Thyroid gland (tissue), 4 donors: ENCODE data around the gene ATP4B. TPM values are rescaled to one million over a fixed set of nuclear protein-coding genes. Genes with fewer than 3 reads are reported as not detected.
A peak's percentile ranks its signal among the peaks of the same experiment; 100 is the strongest.

Experiments
- DNase-seq, 2 donors: peaks; one replicate each; pipeline ENCODE4 v3.0.0-alpha.2; 2019
- H3K27ac ChIP-seq, 3 donors: fragments of 200-600 bp; sonication (generic); 1 replicate in 2 of 3; 2 replicates in 1 of 3; pipeline ENCODE4 v1.5.1; 2016 to 2019; ENCODE audit warnings: mild to moderate bottlenecking in 1 of 3, moderate library complexity in 1 of 3
- H3K27me3 ChIP-seq: fragments of 200-600 bp; sonication (generic); one replicate; pipeline ENCODE4 v1.5.1; 2019
- H3K36me3 ChIP-seq, 2 donors: fragments of 200-600 bp; sonication (generic); one replicate each; pipeline ENCODE4 v1.5.1; 2016 to 2019
- H3K4me1 ChIP-seq, 2 donors: fragments of 200-600 bp; sonication (generic); one replicate each; pipeline ENCODE4 v1.5.1; 2017 to 2019
- H3K4me3 ChIP-seq, 3 donors: fragments of 200-600 bp; sonication (generic); replicated peaks in 1 of 3; 1 replicate in 2 of 3; 2 replicates in 1 of 3; pipeline ENCODE4 v1.5.1; 2016; ENCODE audit warnings: mild to moderate bottlenecking in 1 of 3
- H3K9me3 ChIP-seq: fragments of 200-600 bp; sonication (generic); one replicate; pipeline ENCODE4 v1.5.1; 2017
- CTCF ChIP-seq, 6 experiments: fragments of 200-600 bp in 3 of 6; fragments of 450-650 bp in 3 of 6; sonication (generic) in 3 of 6; IDR thresholded peaks; one replicate each; pipeline ENCODE4 v1.5.1; 2016 to 2019; ENCODE audit warnings: antibody characterized with exemption in 6 of 6, mild to moderate bottlenecking in 2 of 6, inconsistent platforms in 1 of 6, moderate library complexity in 1 of 6
- POLR2A ChIP-seq, 2 donors: fragments of 450-650 bp; IDR thresholded peaks; one replicate each; pipeline ENCODE4 v1.6.1; 2017; ENCODE audit warnings: antibody characterized with exemption in 2 of 2, mild to moderate bottlenecking in 2 of 2, moderate library complexity in 1 of 2
- WGBS, 2 donors: methylation state at CpG; one replicate each; pipeline ENCODE4 v1.1.5; 2017; 5-methylcytosine and 5-hydroxymethylcytosine counted together
- intact Hi-C: fragments of 100-400 bp; cut with DNase I; formaldehyde crosslinking; loops from one replicate; pipeline ENCODE4 v1.15.1; 2023
- total RNA-seq, 4 donors: library from RNA; depleted of rRNA; stranded (reverse); fragments of >200 nt; gene quantifications; one replicate each; pipeline ENCODE4 v1.2.3, GENCODE V29; 2016

Gene ATP4B
- total RNA-seq, 4 donors from 2014 or later = not detected

DNA sequence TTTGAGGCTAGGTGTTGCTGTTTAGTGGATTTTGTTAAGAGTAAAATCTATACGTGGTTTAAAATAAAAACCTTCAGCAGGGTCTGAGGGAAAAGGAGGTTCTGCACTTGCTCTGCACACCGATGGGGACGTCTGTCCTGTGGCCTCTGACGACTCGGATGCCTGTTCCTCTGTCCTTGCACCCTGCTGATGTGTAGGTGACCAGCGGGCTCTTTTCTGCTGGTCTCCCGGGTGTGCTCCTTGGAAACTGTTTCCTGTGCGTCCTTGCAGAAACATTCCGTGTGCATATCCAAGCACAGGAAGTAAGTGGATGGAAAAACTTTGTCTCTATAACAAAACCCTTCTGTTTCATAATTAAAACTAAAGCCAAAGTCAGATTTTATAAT is 3.8 kb downstream of the ATP4B start:
- no peaks in the 10 kb centered on the region for H3K27me3 ChIP-seq
- no peak overlapping the region for H3K4me3 ChIP-seq
- no peak overlapping the region for H3K27ac ChIP-seq
- no peaks in the 10 kb centered on the region for H3K36me3 ChIP-seq
- DNase-seq = no peak
- peaks cover 13 to 21% of the 10 kb centered on the region in 2 donors for H3K4me1 ChIP-seq
- H3K9me3 ChIP-seq = no peaks in the 10 kb centered on the region
- intact Hi-C loops = no loop called here
- 53% methylated on average over 9 of the region's 9 CpGs for WGBS, 2 donors
- TF ChIP-seq CTCF (IDR thresholded peaks at IDR 0.05) = no peak
- no peak for TF ChIP-seq POLR2A (IDR thresholded peaks at IDR 0.05)

DNA sequence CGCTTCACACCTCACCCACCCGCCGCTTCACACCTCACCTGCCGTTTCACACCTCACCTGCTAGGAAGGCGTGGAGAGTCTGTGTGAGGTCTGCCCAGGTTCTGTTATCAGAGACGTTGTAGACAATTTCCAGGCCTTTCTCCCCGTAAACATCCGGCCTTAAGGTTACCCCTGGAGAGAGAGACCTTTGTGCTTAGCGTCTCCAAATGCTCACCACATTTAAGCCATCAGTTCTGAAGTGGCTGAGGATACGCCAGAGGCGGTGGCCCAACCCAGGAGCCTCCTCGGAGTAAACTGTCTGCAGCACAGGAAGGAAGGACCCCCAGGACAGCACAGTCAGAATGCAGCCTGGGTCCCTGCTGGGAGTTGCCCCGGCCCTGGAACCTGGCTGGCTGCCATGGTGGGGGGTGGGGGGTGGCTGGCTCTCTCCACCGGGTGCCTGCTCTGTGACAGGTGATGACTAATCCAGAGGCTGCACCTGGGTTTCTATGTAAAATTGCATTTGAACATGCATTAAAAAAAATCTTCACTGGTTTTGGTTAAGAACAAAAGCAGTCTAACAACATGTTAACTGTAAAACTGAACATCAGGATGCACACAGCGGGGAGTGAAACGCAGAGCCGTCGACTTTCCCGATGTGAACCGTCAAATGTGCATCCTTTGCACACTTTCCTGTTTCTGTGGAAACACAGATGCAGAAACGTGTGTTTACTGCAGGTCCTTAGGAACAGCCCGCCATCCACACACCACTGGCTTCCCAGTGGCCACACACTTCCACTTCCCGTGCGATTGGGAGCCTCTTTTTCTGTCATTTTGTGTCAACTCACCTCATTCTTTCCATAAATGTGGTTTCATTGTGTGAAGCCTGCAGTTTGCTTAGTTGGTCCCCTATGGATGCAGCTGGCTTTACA is 4.5 kb downstream of the ATP4B start:
- Histone ChIP-seq H3K4me3 (no peak overlapping the region), H3K27ac (no peak overlapping the region), H3K4me1 (peaks cover 19 to 28% of the 10 kb centered on the region in 2 donors), H3K9me3 (no peaks in the 10 kb centered on the region), H3K27me3 (no peaks in the 10 kb centered on the region), H3K36me3 (no peaks in the 10 kb centered on the region)
- TF ChIP-seq CTCF (IDR thresholded peaks at IDR 0.05) = no peak
- no peak for TF ChIP-seq POLR2A (IDR thresholded peaks at IDR 0.05)
- 67 to 72% methylated on average over 23 to 24 of the region's 24 CpGs for WGBS, 2 donors
- intact Hi-C loops = no loop called here
- no peak for DNase-seq

GRCh38 chr13:113652404-113653263 is 5.4 kb downstream of the ATP4B start:
- DNase-seq = no peak
- no peaks in the 10 kb centered on the region for H3K9me3 ChIP-seq
- no peak overlapping the region for H3K4me3 ChIP-seq
- H3K27ac ChIP-seq = no peak overlapping the region
- intact Hi-C loops = no loop called here
- 92% methylated on average over 22 to 24 of the region's 24 CpGs for WGBS, 2 donors
- no peak for TF ChIP-seq POLR2A (IDR thresholded peaks at IDR 0.05)
- TF ChIP-seq CTCF (IDR thresholded peaks at IDR 0.05) = no peak
- no peaks in the 10 kb centered on the region for H3K27me3 ChIP-seq
- H3K4me1 ChIP-seq = peaks cover 25 to 36% of the 10 kb centered on the region in 2 donors
- no peaks in the 10 kb centered on the region for H3K36me3 ChIP-seq

DNA sequence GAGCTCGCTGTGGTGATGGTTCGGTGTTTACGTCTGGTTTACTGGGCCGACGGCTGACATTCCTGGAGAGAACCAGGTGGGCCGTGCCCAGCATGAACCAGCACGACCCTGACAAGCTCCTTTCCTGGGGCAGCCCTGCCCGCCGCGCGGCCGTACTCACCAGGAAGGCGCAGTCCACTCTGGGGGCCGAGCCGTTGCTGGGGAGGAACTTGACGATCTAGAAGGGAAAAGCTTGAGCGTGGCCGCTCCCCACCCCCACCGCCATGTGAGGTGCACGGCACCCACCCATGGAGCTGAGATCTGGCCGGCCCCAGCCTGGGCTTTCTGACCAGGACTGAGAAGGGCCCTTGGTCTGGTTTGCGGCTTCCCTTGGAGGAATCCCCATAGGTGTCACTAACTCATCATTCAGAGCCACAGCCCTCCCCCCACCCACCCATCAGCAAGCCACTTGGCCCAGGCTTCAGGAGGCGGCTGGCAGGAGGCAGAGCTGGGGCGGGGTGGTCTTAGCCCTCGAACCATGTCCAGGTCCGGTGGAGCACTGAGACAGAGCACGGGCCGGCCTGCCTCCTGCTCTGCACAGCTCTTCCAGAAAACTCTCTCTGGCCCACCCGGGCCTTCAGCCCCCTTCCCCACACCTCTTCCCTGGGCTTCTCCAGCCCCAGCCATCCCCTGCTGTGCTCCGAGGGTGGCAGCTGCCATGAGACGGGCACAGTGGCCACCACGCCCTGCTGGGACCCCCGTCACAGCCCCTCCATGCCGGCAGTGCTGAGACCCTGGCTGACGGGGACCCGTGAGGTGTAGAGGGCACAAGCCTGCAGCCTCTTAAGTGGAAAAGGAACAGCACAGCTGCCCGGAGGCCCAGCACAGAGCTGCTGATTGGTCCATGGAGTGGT is 6.2 kb downstream of the ATP4B start:
- no peaks in the 10 kb centered on the region for H3K9me3 ChIP-seq
- no peaks in the 10 kb centered on the region for H3K27me3 ChIP-seq
- no peaks in the 10 kb centered on the region for H3K36me3 ChIP-seq
- TF ChIP-seq CTCF (IDR thresholded peaks at IDR 0.05) (no peak), POLR2A (IDR thresholded peaks at IDR 0.05) (no peak)
- H3K4me3 ChIP-seq = no peak overlapping the region
- peaks cover 31 to 43% of the 10 kb centered on the region in 2 donors for H3K4me1 ChIP-seq
- DNase-seq = no peak
- intact Hi-C loops = no loop called here
- 94 to 97% methylated on average over 23 to 31 of the region's 37 CpGs for WGBS, 2 donors
- peak overlapping the region in 1 of 3 donors; percentile 94 for H3K27ac ChIP-seq
